Activated T-helper 2 cell treated with anti-CD3 and anti-CD28 coated beads, Interferon-gamma antibody, Interleukin-2, Interleukin-4, amounts not matched to agents 10 μg/mL and 5 μg/mL and 100 μg/mL, durations not matched to agents 14 hours and 24 hours and 36 hours (primary cell): ENCODE data around the gene RARRES1. TPM values are rescaled to one million over a fixed set of nuclear protein-coding genes. Genes with fewer than 3 reads are reported as not detected.

Source experiments
- DNase-seq: peaks from one replicate; pipeline ENCODE4 v3.0.0; 2021; ENCODE audit warnings: low spot score
- H3K27ac Mint-ChIP-seq: one replicate; pipeline ENCODE4 v1.8.0; 2021; ENCODE audit warnings: mixed read lengths
- H3K27me3 Mint-ChIP-seq: one replicate; pipeline ENCODE4 v1.8.0; 2021; ENCODE audit warnings: low read depth, mixed read lengths
- H3K36me3 Mint-ChIP-seq: one replicate; pipeline ENCODE4 v1.8.0; 2021; ENCODE audit warnings: low read depth, mixed read lengths
- H3K4me1 Mint-ChIP-seq: one replicate; pipeline ENCODE4 v1.8.0; 2021; ENCODE audit warnings: low read depth, mixed read lengths
- H3K4me3 Mint-ChIP-seq: one replicate; pipeline ENCODE4 v1.8.0; 2021; ENCODE audit warnings: low read depth, mild to moderate bottlenecking, moderate library complexity, mixed read lengths
- H3K9me3 Mint-ChIP-seq: one replicate; pipeline ENCODE4 v1.8.0; 2021; ENCODE audit warnings: mixed read lengths
- intact Hi-C: fragments of 100-400 bp; cut with micrococcal nuclease; formaldehyde crosslinking; loops from one replicate; pipeline ENCODE4 v1.15.1; 2023
- total RNA-seq: library from RNA; stranded (reverse); gene quantifications from 2 replicates; pipeline ENCODE4 v1.2.3, GENCODE V29; 2022

Gene RARRES1
- total RNA-seq, 1 donor from 2014 or later: 0.21 TPM

GRCh38 chr3:158751316-158751715 lies 19.1 kb upstream of the RARRES1 start:
- intact Hi-C loops: no loop called here
- H3K4me1 Mint-ChIP-seq: peaks cover 4% of the 10 kb centered on the region
- H3K4me3 Mint-ChIP-seq: no peak overlapping the region
- no peak overlapping the region for H3K27ac Mint-ChIP-seq
- H3K27me3 Mint-ChIP-seq: no peaks in the 10 kb centered on the region
- DNase-seq: no peak
- H3K9me3 Mint-ChIP-seq: no peaks in the 10 kb centered on the region
- H3K36me3 Mint-ChIP-seq: no peaks in the 10 kb centered on the region

- Mint-ChIP-seq H3K27ac (no peak overlapping the region), H3K27me3 (no peaks in the 10 kb centered on the region), H3K36me3 (no peaks in the 10 kb centered on the region), H3K4me1 (peaks cover 4% of the 10 kb centered on the region), H3K4me3 (no peak overlapping the region), H3K9me3 (no peaks in the 10 kb centered on the region)
- intact Hi-C loops: no loop called here
- no peak for DNase-seq
These were observed 17.8 kb upstream of the RARRES1 start for GRCh38 chr3:158750016-158750415.

DNA sequence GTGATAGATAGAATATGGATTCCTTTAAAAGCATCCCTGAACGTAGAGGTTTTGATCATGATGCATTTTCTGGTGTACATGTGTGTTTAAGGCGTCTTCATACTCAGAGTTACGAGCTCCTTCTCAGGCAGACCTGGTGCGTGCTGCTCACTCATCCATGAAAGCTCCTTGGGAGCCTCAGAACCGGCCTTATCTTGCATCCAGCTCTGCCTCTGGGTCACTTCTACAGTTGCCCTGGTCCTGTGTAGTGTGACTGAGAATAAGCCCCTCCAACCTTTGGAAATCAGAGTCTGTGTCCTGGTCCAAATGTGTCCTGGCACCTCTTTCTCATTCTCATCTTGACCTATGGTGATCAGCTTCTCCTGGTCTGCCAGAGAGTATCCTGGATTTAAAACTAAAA lies 17.3 kb upstream of the RARRES1 start:
- no peak overlapping the region for H3K27ac Mint-ChIP-seq
- no peaks in the 10 kb centered on the region for H3K36me3 Mint-ChIP-seq
- H3K4me1 Mint-ChIP-seq: peaks cover 4% of the 10 kb centered on the region
- no peak overlapping the region for H3K4me3 Mint-ChIP-seq
- no peaks in the 10 kb centered on the region for H3K9me3 Mint-ChIP-seq
- no peaks in the 10 kb centered on the region for H3K27me3 Mint-ChIP-seq
- DNase-seq: no peak
- intact Hi-C loops: no loop called here

DNA sequence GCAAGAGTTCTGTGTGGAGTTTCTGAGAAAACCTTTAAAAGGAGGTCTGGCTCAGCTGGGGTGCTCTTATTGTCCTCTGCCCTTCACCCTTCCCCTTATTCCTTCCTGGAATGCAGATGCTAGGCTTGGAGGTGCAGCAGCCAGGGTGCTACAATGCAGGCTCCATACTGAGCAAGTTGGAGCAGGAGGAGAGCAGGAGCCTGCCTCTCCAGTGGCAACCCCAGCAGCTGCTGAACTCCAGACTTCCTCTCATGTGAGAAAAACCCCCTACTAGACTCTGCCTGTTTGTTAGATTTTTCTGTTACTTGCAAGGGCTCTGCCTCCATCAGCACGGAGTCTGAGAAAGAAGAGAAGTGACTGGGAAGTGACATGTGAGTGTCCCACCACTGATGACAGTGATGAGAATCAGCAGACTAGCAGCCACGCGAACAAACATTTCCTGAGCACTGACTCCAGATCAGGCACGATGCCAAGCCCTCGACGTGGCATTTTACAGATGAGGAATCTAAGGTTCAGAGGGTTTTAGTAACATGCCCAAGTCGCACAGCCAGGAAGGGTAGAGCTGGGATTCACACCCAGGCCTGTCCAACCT lies 16.1 kb upstream of the RARRES1 start:
- Mint-ChIP-seq H3K4me3 (no peak overlapping the region), H3K36me3 (no peaks in the 10 kb centered on the region), H3K27me3 (no peaks in the 10 kb centered on the region), H3K9me3 (no peaks in the 10 kb centered on the region), H3K27ac (no peak overlapping the region), H3K4me1 (peaks cover 4% of the 10 kb centered on the region)
- intact Hi-C loops: no loop called here
- DNase-seq: no peak

DNA sequence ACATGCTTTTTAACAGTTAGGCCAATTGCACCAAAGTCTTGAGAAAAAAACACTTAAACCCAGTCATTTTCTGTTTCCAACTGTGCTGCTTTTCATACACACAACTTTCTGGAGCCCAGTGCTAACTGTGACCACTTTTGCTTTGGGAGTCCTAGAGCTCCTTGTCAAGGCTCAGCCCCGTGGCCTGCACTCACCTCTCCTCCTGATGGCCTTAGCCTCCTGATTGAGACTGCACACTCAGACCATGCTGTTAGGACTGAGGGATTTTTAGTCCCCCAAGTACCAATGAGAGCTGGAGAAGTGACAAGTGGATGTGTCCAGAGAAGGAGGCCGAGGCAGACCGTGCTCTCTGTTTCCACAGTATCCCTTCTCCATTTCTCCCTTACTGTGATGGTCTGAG lies 15.2 kb upstream of the RARRES1 start:
- Mint-ChIP-seq H3K9me3 (no peaks in the 10 kb centered on the region), H3K27ac (no peak overlapping the region), H3K4me3 (no peak overlapping the region), H3K4me1 (peaks cover 8% of the 10 kb centered on the region), H3K36me3 (no peaks in the 10 kb centered on the region), H3K27me3 (no peaks in the 10 kb centered on the region)
- DNase-seq: no peak
- intact Hi-C loops: no loop called here

DNA sequence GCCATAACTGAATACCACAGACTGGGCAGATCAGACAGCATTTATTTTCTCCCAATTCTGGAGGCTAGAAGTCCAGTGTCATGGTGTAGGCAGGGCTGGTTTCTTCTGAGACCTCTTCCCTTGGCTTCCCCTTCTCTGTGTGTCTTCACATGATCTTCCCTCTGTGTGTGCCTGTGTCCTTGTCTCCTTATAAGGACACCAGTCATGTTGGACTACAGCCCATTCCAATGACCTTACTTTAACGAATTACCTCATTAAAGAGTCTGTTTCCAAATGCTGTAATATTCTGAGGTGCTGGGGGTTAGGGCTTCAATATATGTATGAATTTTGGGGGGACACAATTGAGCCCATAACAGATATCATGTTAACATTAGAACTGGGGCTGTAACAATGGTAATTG lies 13.3 kb upstream of the RARRES1 start:
- Mint-ChIP-seq H3K27me3 (no peaks in the 10 kb centered on the region), H3K4me3 (no peak overlapping the region), H3K27ac (no peak overlapping the region), H3K4me1 (peaks cover 15% of the 10 kb centered on the region), H3K36me3 (no peaks in the 10 kb centered on the region), H3K9me3 (no peaks in the 10 kb centered on the region)
- DNase-seq: no peak
- intact Hi-C loops: no loop called here

DNA sequence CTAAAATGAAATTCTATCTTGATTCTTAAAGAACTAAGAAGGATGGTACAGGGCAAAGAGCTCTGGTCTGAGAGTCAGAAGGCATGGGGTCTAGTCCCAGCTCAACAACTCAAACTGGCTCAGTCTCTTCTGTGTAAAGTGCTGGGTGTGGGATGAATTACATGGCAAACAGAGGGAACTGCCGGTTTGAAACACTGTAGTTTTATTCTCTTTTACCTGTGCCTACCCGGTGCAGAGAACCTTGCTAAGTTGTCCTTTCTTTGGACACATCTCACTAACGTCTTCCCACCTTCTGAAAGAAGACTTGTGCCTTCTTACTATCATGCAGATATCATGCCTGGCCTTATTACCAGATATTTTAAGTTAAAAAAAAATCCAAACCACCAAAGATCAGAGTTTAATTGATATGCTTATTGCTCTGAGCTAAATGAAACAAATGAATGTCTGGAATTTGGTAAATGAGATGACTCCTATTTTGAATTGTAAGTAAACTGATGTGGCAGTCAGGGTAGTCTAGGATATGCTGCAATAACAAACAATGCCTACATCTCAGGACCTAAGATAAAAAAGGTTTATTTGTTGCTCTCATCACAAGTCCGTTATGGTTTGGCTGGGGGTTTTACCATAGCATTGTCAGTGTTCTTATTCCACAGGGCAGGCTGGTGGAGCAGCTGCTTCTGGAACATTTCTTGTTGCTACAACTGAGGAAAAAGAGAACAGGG lies 12.5 kb upstream of the RARRES1 start:
- Mint-ChIP-seq H3K4me3 (no peak overlapping the region), H3K27ac (no peak overlapping the region), H3K36me3 (no peaks in the 10 kb centered on the region), H3K9me3 (no peaks in the 10 kb centered on the region), H3K4me1 (peaks cover 15% of the 10 kb centered on the region), H3K27me3 (no peaks in the 10 kb centered on the region)
- no peak for DNase-seq
- intact Hi-C loops: no loop called here

DNA sequence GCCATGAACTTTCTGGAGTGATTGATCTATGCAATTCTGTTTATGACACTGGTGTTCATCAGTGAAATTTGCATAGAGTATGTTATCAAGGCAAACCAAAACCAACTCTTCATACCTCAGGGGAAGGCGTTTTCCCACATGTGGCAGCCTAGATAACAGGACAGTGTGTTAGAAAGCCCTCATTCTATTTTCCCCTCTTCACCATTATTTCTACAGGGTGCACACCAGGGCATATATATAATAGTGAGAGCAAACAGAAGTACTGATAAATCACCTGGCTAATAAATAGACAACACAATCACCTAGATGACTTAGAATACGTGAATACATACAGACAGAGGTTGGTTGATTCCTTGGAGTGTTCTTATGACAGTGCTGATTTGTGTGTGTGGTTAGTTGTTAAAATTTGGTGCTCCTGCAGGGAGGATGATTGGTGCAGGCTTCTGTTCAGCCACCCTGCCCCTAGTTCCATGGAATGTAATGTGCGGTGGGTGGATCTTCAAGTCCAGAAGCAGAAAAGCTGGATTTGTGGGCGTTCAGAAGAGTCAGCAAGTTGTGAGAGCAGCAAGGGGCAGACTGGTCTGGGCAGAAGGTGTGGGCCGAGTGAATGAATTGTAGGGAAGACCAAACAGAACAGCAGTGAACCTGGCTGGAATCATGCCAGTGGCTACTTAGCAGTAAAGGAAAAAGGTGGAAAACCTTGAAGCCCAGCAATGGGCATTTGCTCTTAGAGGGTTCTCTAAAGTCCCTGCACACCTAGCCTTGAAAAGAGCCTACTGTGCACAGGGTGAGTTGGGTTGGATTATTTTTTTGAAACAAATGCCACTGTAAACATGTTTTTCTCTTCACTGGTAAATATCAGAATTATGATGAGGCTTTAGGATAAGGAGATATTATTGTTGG lies 11.7 kb upstream of the RARRES1 start:
- peaks cover 15% of the 10 kb centered on the region for H3K4me1 Mint-ChIP-seq
- no peak for DNase-seq
- intact Hi-C loops: no loop called here
- H3K27ac Mint-ChIP-seq: no peak overlapping the region
- H3K36me3 Mint-ChIP-seq: no peaks in the 10 kb centered on the region
- no peaks in the 10 kb centered on the region for H3K27me3 Mint-ChIP-seq
- H3K4me3 Mint-ChIP-seq: no peak overlapping the region
- no peaks in the 10 kb centered on the region for H3K9me3 Mint-ChIP-seq

DNA sequence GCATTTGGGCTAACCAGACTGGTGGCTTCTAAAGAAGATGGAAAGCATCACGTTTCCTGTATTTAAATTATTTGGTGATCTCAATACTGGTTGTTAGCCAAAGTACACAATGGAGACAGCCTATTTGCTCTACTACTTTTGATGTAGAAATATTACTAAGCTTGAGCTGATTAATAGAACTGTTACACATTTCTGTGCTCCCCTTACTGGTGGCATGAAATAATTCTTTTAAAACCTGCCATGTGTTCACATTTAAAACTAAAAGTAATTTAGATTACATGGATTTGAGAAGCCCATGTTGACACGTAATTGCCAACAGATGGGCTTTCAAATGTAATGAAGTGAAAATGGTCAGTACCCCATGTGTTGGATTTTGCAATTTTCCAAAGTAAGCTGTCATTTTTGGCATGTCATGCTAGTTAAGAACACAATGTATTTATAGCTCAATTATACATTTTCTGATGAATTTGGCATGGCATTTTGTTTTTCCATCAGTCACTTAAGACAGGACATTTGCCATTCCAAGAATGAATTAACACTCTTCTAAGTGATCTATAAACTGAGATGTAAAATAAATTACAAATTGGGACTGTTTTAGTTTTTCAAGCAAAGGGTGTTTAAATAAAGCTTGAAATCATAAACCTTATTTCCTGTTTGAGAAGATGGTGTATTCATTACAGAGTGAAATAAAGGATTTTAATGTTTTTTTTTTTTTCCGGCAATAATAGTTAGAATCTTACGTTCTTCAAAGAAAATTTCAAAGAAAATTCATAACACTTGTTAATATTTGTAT lies 10.8 kb upstream of the RARRES1 start:
- intact Hi-C loops: no loop called here
- no peak overlapping the region for H3K4me3 Mint-ChIP-seq
- H3K36me3 Mint-ChIP-seq: no peaks in the 10 kb centered on the region
- H3K27ac Mint-ChIP-seq: no peak overlapping the region
- H3K9me3 Mint-ChIP-seq: no peaks in the 10 kb centered on the region
- peaks cover 15% of the 10 kb centered on the region for H3K4me1 Mint-ChIP-seq
- H3K27me3 Mint-ChIP-seq: no peaks in the 10 kb centered on the region
- no peak for DNase-seq

- Mint-ChIP-seq H3K4me1 (peaks cover 11% of the 10 kb centered on the region), H3K27ac (no peak overlapping the region), H3K9me3 (no peaks in the 10 kb centered on the region), H3K4me3 (no peak overlapping the region), H3K36me3 (peaks cover 2% of the 10 kb centered on the region), H3K27me3 (no peaks in the 10 kb centered on the region)
- intact Hi-C loops: no loop called here
- no peak for DNase-seq
These were observed 7.4 kb upstream of the RARRES1 start for GRCh38 chr3:158739661-158740060.

DNA sequence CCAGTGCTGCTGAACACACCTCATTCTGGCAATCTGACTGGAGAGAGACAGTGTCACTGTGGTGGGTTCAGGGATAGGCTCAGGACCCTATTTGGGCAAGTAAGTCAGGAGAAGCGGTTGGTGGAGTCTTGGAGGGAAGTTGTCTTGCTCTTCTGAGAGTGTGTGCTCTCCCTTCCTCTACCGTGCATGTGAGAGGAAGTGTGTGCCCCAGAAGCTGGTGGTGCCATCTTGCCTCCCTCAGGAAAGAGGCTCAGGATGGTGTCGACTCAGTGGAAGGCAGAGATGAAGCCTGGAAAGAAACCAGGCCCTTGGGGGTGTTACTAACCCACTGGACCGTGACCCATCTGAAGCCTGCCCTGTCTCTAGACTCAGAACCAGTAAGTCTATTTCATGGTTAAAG lies 6.8 kb upstream of the RARRES1 start:
- no peak overlapping the region for H3K4me3 Mint-ChIP-seq
- no peaks in the 10 kb centered on the region for H3K27me3 Mint-ChIP-seq
- no peak for DNase-seq
- intact Hi-C loops: no loop called here
- peaks cover 11% of the 10 kb centered on the region for H3K4me1 Mint-ChIP-seq
- H3K27ac Mint-ChIP-seq: no peak overlapping the region
- H3K36me3 Mint-ChIP-seq: peaks cover 2% of the 10 kb centered on the region
- H3K9me3 Mint-ChIP-seq: no peaks in the 10 kb centered on the region

GRCh38 chr3:158738653-158739052 lies 6.4 kb upstream of the RARRES1 start:
- H3K4me3 Mint-ChIP-seq: no peak overlapping the region
- no peak for DNase-seq
- intact Hi-C loops: no loop called here
- H3K9me3 Mint-ChIP-seq: no peaks in the 10 kb centered on the region
- peaks cover 2% of the 10 kb centered on the region for H3K36me3 Mint-ChIP-seq
- H3K4me1 Mint-ChIP-seq: peaks cover 11% of the 10 kb centered on the region
- H3K27ac Mint-ChIP-seq: no peak overlapping the region
- no peaks in the 10 kb centered on the region for H3K27me3 Mint-ChIP-seq
